ENCODE data around the gene TTC16. TPM values are rescaled to one million over a fixed set of nuclear protein-coding genes. Genes with fewer than 3 reads are reported as not detected.

The TTC16 gene
- total RNA-seq, 1 donor: not detected

GRCh38 chr9:127703289-127703946 is 12.5 kb upstream of the TTC16 start:
- H3K4me3 ChIP-seq (ENCODE audit: low read depth, low read length): no peak overlapping the region
- DNase-seq (ENCODE audit: low read depth): no peak
- no peak for TF ChIP-seq CTCF (IDR thresholded peaks at IDR 0.05; ENCODE audit: insufficient read depth, low read depth, low read length)

GRCh38 chr9:127705577-127706379 is 10.1 kb upstream of the TTC16 start:
- no peak for TF ChIP-seq CTCF (IDR thresholded peaks at IDR 0.05; ENCODE audit: insufficient read depth, low read depth, low read length)
- no peak for DNase-seq (ENCODE audit: low read depth)
- H3K4me3 ChIP-seq (ENCODE audit: low read depth, low read length): no peak overlapping the region

GRCh38 chr9:127706836-127707241 is 9.0 kb upstream of the TTC16 start, which contains the start of gene CFAP157:
Gene CFAP157, plus strand, starts transcription at chr9:127706988. Its CDS starts 44 bp downstream, at chr9:127707032.
- no peak within 1 kb of the TSS for H3K4me3 ChIP-seq (ENCODE audit: low read depth, low read length)
- no peak for TF ChIP-seq CTCF (IDR thresholded peaks at IDR 0.05; ENCODE audit: insufficient read depth, low read depth, low read length)
- no peak for DNase-seq (ENCODE audit: low read depth)

GRCh38 chr9:127707766-127708165 is 8.1 kb upstream of the TTC16 start:
- DNase-seq (ENCODE audit: low read depth): no peak
- TF ChIP-seq CTCF (IDR thresholded peaks at IDR 0.05; ENCODE audit: insufficient read depth, low read depth, low read length): no peak
- no peak overlapping the region for H3K4me3 ChIP-seq (ENCODE audit: low read depth, low read length)

- no peak for DNase-seq (ENCODE audit: low read depth)
- H3K4me3 ChIP-seq (ENCODE audit: low read depth, low read length): no peak overlapping the region
- no peak for TF ChIP-seq CTCF (IDR thresholded peaks at IDR 0.05; ENCODE audit: insufficient read depth, low read depth, low read length)
These were observed 6.8 kb upstream of the TTC16 start for GRCh38 chr9:127708952-127709587.

GRCh38 chr9:127710204-127710783 is 5.6 kb upstream of the TTC16 start:
- H3K4me3 ChIP-seq (ENCODE audit: low read depth, low read length): no peak overlapping the region
- no peak for DNase-seq (ENCODE audit: low read depth)
- no peak for TF ChIP-seq CTCF (IDR thresholded peaks at IDR 0.05; ENCODE audit: insufficient read depth, low read depth, low read length)
